ENCODE results near the gene ATP9A.
A peak's percentile ranks its signal among the peaks of the same experiment; 100 is the strongest.

The ATP9A gene

DNA sequence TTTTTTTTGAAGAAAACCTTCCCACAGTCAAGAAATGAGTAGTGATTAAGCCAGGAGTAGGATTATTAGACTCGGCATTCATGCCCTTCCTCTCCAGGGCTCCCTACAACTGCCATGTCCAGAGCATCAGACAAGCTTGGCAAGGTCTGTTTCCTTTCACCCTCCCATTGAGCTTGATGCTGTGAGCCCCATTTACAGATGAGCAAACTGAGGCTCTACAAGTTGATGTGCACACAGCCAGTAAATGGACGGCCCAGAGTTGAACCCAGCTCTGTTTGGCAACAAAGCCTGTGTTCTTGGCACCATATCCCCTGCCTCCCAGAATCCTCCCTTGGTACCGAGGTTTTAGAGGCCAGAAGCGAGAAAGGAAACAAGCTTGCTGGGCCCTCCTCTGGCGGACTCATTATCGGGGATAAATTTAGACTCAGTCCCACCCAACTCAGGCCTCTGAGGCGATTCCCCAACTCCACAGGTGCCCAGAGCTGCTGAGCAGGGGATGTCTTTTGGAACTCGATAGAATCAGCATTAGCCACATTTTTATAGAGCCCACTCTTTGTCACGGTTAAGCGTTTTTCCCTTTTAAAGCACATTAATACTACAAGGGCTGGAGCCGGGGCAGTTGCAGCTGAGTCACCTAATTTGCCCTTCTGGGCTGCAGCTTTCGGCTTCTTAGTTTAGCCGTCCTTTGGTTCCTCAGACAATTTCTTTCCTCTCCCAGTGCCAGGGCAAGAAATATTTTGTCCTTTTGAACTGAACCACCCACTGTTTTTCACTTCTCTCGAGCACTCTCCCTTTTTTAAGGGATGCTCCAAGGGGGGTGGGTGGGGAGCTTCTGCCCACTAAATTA, 202.7 kb downstream of the ATP9A start:
- FAIRE-seq (no peak), DNase-seq (ENCODE audit: insufficient read length, low spot score) (no peak)

- DNase-seq (ENCODE audit: insufficient read length, low spot score) (peak; percentile 73), FAIRE-seq (peak; percentile 64)
Measured at GRCh38 chr20:51563486-51564332, 204.5 kb downstream of the ATP9A start.

GRCh38 chr20:51563174-51563485, 205.1 kb downstream of the ATP9A start:
- DNase-seq (ENCODE audit: insufficient read length, low spot score) (no peak), FAIRE-seq (no peak)

DNA sequence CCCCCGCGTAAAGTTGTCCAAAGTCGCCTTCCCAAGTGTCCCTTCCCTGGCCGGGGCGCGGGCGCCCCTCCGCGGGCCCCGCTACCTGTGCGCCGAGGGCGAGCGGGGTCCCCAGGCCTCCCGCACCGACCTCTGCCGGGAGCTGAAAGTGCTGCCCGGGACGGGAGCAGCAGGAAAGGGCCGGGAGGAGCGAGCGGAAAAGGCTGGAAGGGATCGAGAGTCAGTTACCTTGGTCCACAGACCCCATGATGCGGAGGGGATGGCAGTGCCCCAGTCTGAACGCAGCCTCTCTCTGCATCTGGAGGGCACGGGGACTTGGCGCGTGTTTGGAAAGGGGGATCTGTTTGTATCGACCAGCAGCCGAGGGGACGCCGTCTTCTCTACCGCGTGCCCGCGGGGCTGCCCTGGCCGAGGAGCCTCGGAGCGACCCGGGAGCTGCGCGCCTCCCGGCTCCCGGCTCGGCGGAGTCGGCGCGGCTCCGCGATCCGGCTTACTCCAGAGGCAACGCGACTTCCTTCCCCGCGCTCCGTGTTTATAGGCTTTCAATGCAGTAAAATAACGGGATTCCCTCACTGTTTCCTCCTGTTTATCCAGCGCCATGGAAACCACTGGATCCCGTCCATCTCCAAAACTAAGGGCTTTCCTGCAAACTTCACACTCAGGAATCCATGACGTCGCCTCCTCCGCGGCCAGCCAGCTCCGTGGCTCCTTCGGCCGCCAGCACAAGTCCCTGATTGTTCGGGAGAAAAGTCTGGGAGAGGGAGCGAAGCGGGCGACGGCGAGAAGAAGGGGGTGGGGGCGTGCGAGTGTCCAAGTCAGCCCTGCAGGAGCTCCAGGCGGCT, 205.6 kb downstream of the ATP9A start:
- peak; percentile 91 for FAIRE-seq

DNA sequence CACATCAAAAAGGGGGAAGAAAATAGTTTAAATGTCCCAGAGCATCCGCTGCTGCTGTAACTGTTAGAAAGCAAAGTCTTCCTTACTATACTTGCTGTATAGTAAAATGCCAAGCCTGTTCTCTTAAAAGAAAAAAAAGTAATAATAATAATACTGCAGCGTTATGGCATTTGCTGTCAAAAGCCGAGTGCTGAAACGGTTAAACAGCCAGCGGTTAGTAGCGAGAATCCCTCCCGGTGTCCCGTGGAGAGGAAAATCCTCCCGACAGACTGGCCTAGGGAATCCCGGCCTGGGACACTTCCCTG, 206.2 kb downstream of the ATP9A start:
- DNase-seq (ENCODE audit: insufficient read length, low spot score) (peak; percentile 55), FAIRE-seq (no peak)

More for the DNA sequence above, 205.6 kb downstream of the ATP9A start:
- peak; percentile 84 for DNase-seq (ENCODE audit: insufficient read length, low spot score)

DNA sequence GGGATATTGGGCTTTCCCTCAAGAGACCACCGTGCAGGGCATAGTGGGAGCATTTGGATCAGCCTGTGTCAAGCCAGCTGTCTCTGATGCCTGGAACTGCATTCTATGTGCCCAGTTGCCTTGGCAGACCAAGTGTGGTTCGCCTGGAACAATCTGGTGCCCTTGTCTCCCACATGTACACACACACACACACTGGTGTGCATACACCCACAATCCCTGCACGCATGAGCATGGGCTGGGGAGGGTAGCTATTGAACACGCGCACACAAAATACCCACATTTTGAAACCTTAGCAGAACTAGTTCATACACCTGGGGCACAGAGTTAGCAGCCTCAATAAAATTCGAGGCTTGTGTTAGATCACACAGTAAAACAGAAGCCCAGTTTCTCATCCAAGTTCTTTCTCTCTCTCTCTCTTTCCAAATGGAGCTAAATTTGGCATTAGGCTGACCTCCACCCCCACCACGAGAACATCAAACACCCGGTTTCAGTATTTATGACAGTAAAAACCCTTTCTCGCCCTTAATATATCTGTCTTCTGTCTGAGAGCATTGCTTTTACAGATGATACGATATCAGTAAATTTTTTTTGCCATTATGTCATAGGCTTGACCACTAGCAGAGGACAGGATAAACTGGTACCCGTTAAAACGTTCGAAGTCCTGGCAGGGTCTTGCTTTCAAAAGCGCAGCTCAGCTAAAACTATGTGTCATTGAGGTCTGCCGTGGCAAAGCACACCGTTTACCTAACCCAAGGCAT, 207.5 kb downstream of the ATP9A start:
- FAIRE-seq (peak; percentile 93), DNase-seq (ENCODE audit: insufficient read length, low spot score) (no peak)

GRCh38 chr20:51560042-51560441, 208.1 kb downstream of the ATP9A start:
- FAIRE-seq (peak; percentile 73), DNase-seq (ENCODE audit: insufficient read length, low spot score) (no peak)

- DNase-seq (ENCODE audit: insufficient read length, low spot score) (no peak), FAIRE-seq (peak; percentile 44)
Measured at GRCh38 chr20:51554538-51555165, 213.5 kb downstream of the ATP9A start.

- no peak for DNase-seq (ENCODE audit: insufficient read length, low spot score)
- peak; percentile 82 for FAIRE-seq
Measured at GRCh38 chr20:51553897-51554486, 214.2 kb downstream of the ATP9A start.

GRCh38 chr20:51551186-51551585, 217.0 kb downstream of the ATP9A start:
- FAIRE-seq: no peak

GRCh38 chr20:51549474-51549873, 218.7 kb downstream of the ATP9A start:
- FAIRE-seq (peak; percentile 90), DNase-seq (ENCODE audit: insufficient read length, low spot score) (no peak)

More at GRCh38 chr20:51551186-51551585, 217.0 kb downstream of the ATP9A start:
- DNase-seq (ENCODE audit: insufficient read length, low spot score): no peak

GRCh38 chr20:51547951-51548350, 220.2 kb downstream of the ATP9A start:
- no peak for FAIRE-seq
- no peak for DNase-seq (ENCODE audit: insufficient read length, low spot score)
